ENCODE results near the gene AP2A1.

DNA sequence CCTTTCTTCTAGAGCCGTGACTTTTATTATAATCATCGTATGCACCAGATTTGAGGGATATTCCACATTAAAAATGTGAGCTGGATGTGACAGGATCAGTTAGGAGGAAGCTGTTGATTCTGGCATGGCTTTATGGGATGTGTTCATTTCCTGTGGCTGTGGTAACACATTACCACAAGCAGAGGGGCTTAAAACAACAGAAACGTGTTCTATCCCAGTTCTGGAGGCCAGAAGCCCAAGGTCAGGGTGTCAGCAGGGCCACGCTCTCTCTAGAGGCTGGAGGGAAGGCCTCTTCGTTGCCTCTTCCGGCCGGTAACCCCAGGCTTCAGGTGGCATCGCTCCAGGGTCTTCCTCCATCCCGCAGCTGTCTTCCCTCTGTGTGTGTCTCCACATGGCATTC, 65.8 kb downstream of the AP2A1 start:
- TF ChIP-seq FOXP4 (CRISPR knock-in tag; IDR thresholded peaks at IDR 0.05) = no peak
- TF ChIP-seq, protein P1, sequence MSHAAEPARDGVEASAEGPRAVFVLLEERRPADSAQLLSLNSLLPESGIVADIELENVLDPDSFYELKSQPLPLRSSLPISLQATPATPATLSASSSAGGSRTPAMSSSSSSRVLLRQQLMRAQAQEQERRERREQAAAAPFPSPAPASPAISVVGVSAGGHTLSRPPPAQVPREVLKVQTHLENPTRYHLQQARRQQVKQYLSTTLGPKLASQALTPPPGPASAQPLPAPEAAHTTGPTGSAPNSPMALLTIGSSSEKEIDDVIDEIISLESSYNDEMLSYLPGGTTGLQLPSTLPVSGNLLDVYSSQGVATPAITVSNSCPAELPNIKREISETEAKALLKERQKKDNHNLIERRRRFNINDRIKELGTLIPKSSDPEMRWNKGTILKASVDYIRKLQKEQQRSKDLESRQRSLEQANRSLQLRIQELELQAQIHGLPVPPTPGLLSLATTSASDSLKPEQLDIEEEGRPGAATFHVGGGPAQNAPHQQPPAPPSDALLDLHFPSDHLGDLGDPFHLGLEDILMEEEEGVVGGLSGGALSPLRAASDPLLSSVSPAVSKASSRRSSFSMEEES (CRISPR knock-in tag; IDR thresholded peaks at IDR 0.05) = no peak
- no peak for TF ChIP-seq PBX2 (CRISPR knock-in tag; IDR thresholded peaks at IDR 0.05)
- TF ChIP-seq, protein P2, sequence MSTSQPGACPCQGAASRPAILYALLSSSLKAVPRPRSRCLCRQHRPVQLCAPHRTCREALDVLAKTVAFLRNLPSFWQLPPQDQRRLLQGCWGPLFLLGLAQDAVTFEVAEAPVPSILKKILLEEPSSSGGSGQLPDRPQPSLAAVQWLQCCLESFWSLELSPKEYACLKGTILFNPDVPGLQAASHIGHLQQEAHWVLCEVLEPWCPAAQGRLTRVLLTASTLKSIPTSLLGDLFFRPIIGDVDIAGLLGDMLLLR (CRISPR knock-in tag; IDR thresholded peaks at IDR 0.05) = no peak
- no peak for TF ChIP-seq SUZ12 (IDR thresholded peaks at IDR 0.05; ENCODE audit: low read depth, low read length)
